Measurements from ENCODE around the gene PODN.

The PODN gene

GRCh38 chr1:53093778-53094532, 31.9 kb downstream of the PODN start:
- TF ChIP-seq GATA2 (IDR thresholded peaks at IDR 0.05; ENCODE audit: low read depth, low read length), result no peak
- TF ChIP-seq GATA3 (IDR thresholded peaks at IDR 0.05; ENCODE audit: low read depth, low read length), result no peak

GRCh38 chr1:53094533-53094919, 32.5 kb downstream of the PODN start:
- no peak for TF ChIP-seq GATA2 (IDR thresholded peaks at IDR 0.05; ENCODE audit: low read depth, low read length)
- no peak for TF ChIP-seq GATA3 (IDR thresholded peaks at IDR 0.05; ENCODE audit: low read depth, low read length)

GRCh38 chr1:53104289-53104913, 42.4 kb downstream of the PODN start:
- no peak for TF ChIP-seq GATA3 (IDR thresholded peaks at IDR 0.05; ENCODE audit: low read depth, low read length)
- no peak for TF ChIP-seq GATA2 (IDR thresholded peaks at IDR 0.05; ENCODE audit: low read depth, low read length)

GRCh38 chr1:53107090-53107489, 45.1 kb downstream of the PODN start:
- TF ChIP-seq GATA3 (IDR thresholded peaks at IDR 0.05; ENCODE audit: low read depth, low read length), result no peak
- no peak for TF ChIP-seq GATA2 (IDR thresholded peaks at IDR 0.05; ENCODE audit: low read depth, low read length)

GRCh38 chr1:53107570-53108322, 45.7 kb downstream of the PODN start:
- TF ChIP-seq GATA2 (IDR thresholded peaks at IDR 0.05; ENCODE audit: low read depth, low read length) (peak; percentile 8; the same call in 1 of the 2 replicates), GATA3 (IDR thresholded peaks at IDR 0.05; ENCODE audit: low read depth, low read length) (no peak)

- no peak for TF ChIP-seq GATA3 (IDR thresholded peaks at IDR 0.05; ENCODE audit: low read depth, low read length)
- TF ChIP-seq GATA2 (IDR thresholded peaks at IDR 0.05; ENCODE audit: low read depth, low read length), result no peak
Measured at GRCh38 chr1:53108646-53109580, 46.9 kb downstream of the PODN start.

GRCh38 chr1:53110370-53111072, 48.5 kb downstream of the PODN start:
- no peak for TF ChIP-seq GATA3 (IDR thresholded peaks at IDR 0.05; ENCODE audit: low read depth, low read length)
- no peak for TF ChIP-seq GATA2 (IDR thresholded peaks at IDR 0.05; ENCODE audit: low read depth, low read length)

GRCh38 chr1:53111073-53111556, 49.1 kb downstream of the PODN start:
- TF ChIP-seq GATA2 (IDR thresholded peaks at IDR 0.05; ENCODE audit: low read depth, low read length) (no peak), GATA3 (IDR thresholded peaks at IDR 0.05; ENCODE audit: low read depth, low read length) (no peak)

- TF ChIP-seq GATA2 (IDR thresholded peaks at IDR 0.05; ENCODE audit: low read depth, low read length) (no peak), GATA3 (IDR thresholded peaks at IDR 0.05; ENCODE audit: low read depth, low read length) (no peak)
Measured at GRCh38 chr1:53111693-53112092, 49.7 kb downstream of the PODN start.

GRCh38 chr1:53112271-53112774, 50.3 kb downstream of the PODN start:
- no peak for TF ChIP-seq GATA3 (IDR thresholded peaks at IDR 0.05; ENCODE audit: low read depth, low read length)
- TF ChIP-seq GATA2 (IDR thresholded peaks at IDR 0.05; ENCODE audit: low read depth, low read length), result no peak

GRCh38 chr1:53112861-53113260, 50.8 kb downstream of the PODN start:
- no peak for TF ChIP-seq GATA3 (IDR thresholded peaks at IDR 0.05; ENCODE audit: low read depth, low read length)
- no peak for TF ChIP-seq GATA2 (IDR thresholded peaks at IDR 0.05; ENCODE audit: low read depth, low read length)

- TF ChIP-seq GATA2 (IDR thresholded peaks at IDR 0.05; ENCODE audit: low read depth, low read length) (no peak), GATA3 (IDR thresholded peaks at IDR 0.05; ENCODE audit: low read depth, low read length) (no peak)
Measured at GRCh38 chr1:53114090-53114489, 52.1 kb downstream of the PODN start.

Data from SH-SY5Y (cell line).